ENCODE measurements around the gene GDF2. TPM values are rescaled to one million over a fixed set of nuclear protein-coding genes. Genes with fewer than 3 reads are reported as not detected.

GDF2 gene
- total and polyA plus RNA-seq, 5 donors from 2014 or later = not detected

DNA sequence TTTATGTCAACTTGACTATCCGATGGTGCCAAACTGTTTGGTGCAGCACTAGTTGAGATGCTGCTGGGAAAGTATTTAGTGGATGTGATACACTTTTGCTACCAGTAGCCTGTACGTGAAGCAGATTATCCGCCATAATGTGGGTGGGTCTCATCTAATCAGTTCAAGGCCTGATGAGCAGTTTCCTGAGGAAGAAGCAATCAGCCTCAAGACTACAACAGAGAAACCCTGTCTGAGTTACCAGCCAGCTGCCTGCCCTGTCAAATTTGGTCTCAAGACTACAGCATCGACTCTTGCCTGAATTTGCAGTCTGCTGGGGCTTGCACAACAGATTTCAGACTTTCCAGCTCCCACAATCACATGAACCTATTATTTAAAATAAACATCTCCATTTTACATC, 15.1 kb downstream of the GDF2 start:
- Histone ChIP-seq H3K4me3 (ENCODE audit: low read depth, low read length) (no peak overlapping the region), H3K4me1 (ENCODE audit: control insufficient read depth, insufficient read depth, low read length, poor library complexity, severe bottlenecking) (no peaks in the 10 kb centered on the region), H3K27ac (ENCODE audit: insufficient read depth, low read length, poor library complexity, severe bottlenecking) (no peak overlapping the region), H3K9me3 (ENCODE audit: control insufficient read depth in 2 of 2, low read length in 2 of 2) (no peaks in the 10 kb centered on the region), H3K36me3 (ENCODE audit: control insufficient read depth, insufficient read depth, low read length) (no peaks in the 10 kb centered on the region), H3K27me3 (ENCODE audit: control insufficient read depth, insufficient read depth, low read length) (no peaks in the 10 kb centered on the region)
- no peaks in the 10 kb centered on the region for H3K9me3 Mint-ChIP-seq
- H3K4me3 Mint-ChIP-seq = no peak overlapping the region
- H3K4me1 Mint-ChIP-seq = no peaks in the 10 kb centered on the region
- H3K27me3 Mint-ChIP-seq = peaks cover 5% of the 10 kb centered on the region
- ATAC-seq (ENCODE audit: low read depth in 2 of 2) = no peak
- DNase-seq = no peak
- H3K36me3 Mint-ChIP-seq = no peaks in the 10 kb centered on the region
- H3K27ac Mint-ChIP-seq = no peak overlapping the region

DNA sequence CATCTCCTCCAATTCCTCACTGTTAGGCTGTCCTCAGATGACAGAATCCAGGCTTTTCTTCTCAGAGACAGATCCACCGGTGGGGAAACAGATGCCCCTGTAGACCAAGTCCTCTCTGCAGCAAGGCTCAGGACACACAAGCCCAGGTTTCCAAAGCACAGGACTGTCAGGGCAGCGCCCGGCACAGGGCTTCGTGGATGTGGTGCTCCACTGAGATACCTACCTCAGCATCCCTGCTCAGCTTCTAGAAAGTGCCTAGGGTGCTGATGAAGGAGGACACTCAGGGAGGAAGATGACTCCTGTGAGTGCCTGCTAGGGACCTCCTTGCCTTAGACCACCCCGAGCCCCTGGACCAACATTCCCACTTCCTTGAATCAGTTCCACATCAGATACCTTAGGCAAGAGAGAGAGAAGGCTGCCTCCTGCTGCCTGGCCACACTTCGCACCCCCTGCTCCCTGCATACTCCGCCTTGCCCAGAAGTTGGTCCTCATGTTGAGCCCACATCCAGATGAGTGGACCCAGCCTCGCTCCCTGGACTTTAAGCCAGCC, 17.0 kb downstream of the GDF2 start:
- no peaks in the 10 kb centered on the region for H3K36me3 Mint-ChIP-seq
- H3K27ac Mint-ChIP-seq = no peak overlapping the region
- Histone ChIP-seq H3K4me1 (ENCODE audit: control insufficient read depth, insufficient read depth, low read length, poor library complexity, severe bottlenecking) (no peaks in the 10 kb centered on the region), H3K36me3 (ENCODE audit: control insufficient read depth, insufficient read depth, low read length) (no peaks in the 10 kb centered on the region), H3K27ac (ENCODE audit: insufficient read depth, low read length, poor library complexity, severe bottlenecking) (no peak overlapping the region), H3K9me3 (ENCODE audit: control insufficient read depth in 2 of 2, low read length in 2 of 2) (no peaks in the 10 kb centered on the region), H3K4me3 (ENCODE audit: low read depth, low read length) (no peak overlapping the region), H3K27me3 (ENCODE audit: control insufficient read depth, insufficient read depth, low read length) (no peaks in the 10 kb centered on the region)
- H3K4me1 Mint-ChIP-seq = no peaks in the 10 kb centered on the region
- H3K4me3 Mint-ChIP-seq = no peak overlapping the region
- DNase-seq (no peak), ATAC-seq (ENCODE audit: low read depth in 2 of 2) (no peak)
- H3K27me3 Mint-ChIP-seq = peaks cover 7% of the 10 kb centered on the region
- no peaks in the 10 kb centered on the region for H3K9me3 Mint-ChIP-seq

DNA sequence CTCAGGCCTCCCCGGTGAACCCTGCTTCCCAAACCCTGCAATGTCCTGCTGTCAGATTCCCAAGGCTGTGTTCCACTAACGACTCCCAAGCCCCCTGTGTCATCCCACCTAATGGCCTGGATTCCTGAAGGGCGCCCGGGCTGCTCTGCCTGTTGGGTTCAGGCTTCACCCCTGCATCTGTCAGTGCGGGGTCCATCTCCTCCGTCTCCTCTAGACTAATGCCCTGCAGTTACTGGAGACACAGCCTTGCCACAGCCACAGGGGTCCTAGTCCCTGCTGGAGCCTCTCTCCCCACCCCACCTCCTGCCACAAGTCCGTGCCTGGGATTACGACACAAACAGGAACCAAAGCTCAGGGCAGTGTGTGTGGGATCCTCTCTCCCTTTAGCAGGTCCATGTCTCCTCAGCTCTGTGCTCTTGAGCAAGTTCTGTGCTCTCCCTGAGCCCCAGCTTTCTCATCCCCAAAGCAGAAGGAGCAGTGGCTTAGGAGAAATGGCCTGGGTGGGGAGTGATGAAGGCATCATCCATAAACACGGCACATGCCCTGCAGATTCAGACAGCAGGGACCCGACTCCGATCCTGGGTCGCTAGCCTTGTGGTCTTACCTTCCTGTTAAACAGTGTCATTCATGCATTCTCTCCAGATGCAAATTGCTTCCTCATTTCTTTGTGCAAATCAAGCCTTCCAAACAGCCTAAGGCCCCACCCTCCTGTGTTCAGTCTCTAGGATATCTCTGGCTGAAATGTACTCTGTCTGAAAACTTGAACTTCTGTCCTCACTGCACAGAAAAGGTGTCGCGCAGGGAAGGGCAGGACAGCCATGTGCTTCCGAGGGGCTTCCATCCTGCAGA, 17.7 kb downstream of the GDF2 start:
- Histone ChIP-seq H3K4me1 (ENCODE audit: control insufficient read depth, insufficient read depth, low read length, poor library complexity, severe bottlenecking) (no peaks in the 10 kb centered on the region), H3K36me3 (ENCODE audit: control insufficient read depth, insufficient read depth, low read length) (no peaks in the 10 kb centered on the region), H3K9me3 (ENCODE audit: control insufficient read depth in 2 of 2, low read length in 2 of 2) (no peaks in the 10 kb centered on the region), H3K27me3 (ENCODE audit: control insufficient read depth, insufficient read depth, low read length) (no peaks in the 10 kb centered on the region), H3K27ac (ENCODE audit: insufficient read depth, low read length, poor library complexity, severe bottlenecking) (no peak overlapping the region), H3K4me3 (ENCODE audit: low read depth, low read length) (no peak overlapping the region)
- DNase-seq (no peak), ATAC-seq (ENCODE audit: low read depth in 2 of 2) (no peak)
- H3K27me3 Mint-ChIP-seq = peaks cover 7% of the 10 kb centered on the region
- no peaks in the 10 kb centered on the region for H3K4me1 Mint-ChIP-seq
- no peaks in the 10 kb centered on the region for H3K36me3 Mint-ChIP-seq
- H3K9me3 Mint-ChIP-seq = no peaks in the 10 kb centered on the region
- H3K4me3 Mint-ChIP-seq = no peak overlapping the region
- no peak overlapping the region for H3K27ac Mint-ChIP-seq

GRCh38 chr10:47340608-47341170, 18.4 kb downstream of the GDF2 start:
- no peaks in the 10 kb centered on the region for H3K4me1 ChIP-seq (ENCODE audit: control insufficient read depth, insufficient read depth, low read length, poor library complexity, severe bottlenecking)
- peak; percentile 28 to 51 (median 46) for DNase-seq
- Mint-ChIP-seq H3K4me1 (no peaks in the 10 kb centered on the region), H3K27me3 (peaks cover 7% of the 10 kb centered on the region), H3K36me3 (no peaks in the 10 kb centered on the region), H3K4me3 (no peak overlapping the region), H3K9me3 (no peaks in the 10 kb centered on the region), H3K27ac (no peak overlapping the region)
- no peak overlapping the region for H3K27ac ChIP-seq (ENCODE audit: insufficient read depth, low read length, poor library complexity, severe bottlenecking)
- H3K9me3 ChIP-seq (ENCODE audit: control insufficient read depth in 2 of 2, low read length in 2 of 2) = no peaks in the 10 kb centered on the region
- no peaks in the 10 kb centered on the region for H3K36me3 ChIP-seq (ENCODE audit: control insufficient read depth, insufficient read depth, low read length)
- H3K4me3 ChIP-seq (ENCODE audit: low read depth, low read length) = no peak overlapping the region
- no peaks in the 10 kb centered on the region for H3K27me3 ChIP-seq (ENCODE audit: control insufficient read depth, insufficient read depth, low read length)
- peak in 1 of 2 donors; percentile 56 for ATAC-seq (ENCODE audit: low read depth in 2 of 2)

DNA sequence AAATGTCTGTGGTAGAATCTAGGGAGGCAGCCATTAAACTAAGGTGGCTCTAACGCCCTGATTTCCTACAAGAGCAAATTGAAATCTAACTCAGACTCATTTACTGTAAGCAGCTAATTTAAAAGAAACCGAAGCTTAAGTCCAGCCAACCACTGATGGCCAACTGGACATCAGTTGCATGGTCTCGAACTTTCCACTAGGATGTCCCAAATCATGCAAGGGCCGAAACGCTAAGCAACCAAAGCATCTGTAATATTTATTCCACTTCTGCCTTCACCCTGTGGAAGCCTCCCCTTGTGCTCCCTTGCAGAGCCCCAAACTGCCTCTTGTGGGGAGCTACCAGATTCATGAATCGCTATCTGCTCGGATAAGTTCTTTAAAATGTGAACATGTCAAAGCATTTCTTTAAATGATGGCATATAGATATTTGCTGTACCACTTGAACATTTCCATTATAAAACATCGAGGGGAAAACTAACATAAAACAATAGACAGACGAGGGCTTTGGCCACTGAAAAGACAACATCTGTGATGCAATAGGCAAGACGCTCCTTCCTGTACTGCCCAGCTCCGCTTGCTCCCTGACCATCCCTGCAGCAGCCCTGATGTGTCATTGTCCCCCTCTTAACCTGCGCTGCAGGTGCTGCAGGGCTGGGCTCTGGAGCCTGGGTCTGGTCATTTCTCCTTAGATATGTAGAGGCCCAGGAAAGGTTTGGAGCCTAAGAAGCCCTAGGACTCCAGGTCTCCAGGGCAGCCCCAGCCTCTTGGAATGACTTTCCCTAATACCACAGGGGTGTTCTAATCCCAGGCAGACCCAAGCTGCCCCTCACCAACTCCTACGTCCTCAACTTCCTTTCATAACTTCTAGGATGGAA, 23.0 kb downstream of the GDF2 start:
- Mint-ChIP-seq H3K9me3 (no peaks in the 10 kb centered on the region), H3K36me3 (no peaks in the 10 kb centered on the region), H3K4me3 (no peak overlapping the region), H3K4me1 (no peaks in the 10 kb centered on the region), H3K27me3 (peaks cover 14% of the 10 kb centered on the region), H3K27ac (no peak overlapping the region)
- H3K9me3 ChIP-seq (ENCODE audit: control insufficient read depth in 2 of 2, low read length in 2 of 2) = no peaks in the 10 kb centered on the region
- DNase-seq (no peak), ATAC-seq (ENCODE audit: low read depth in 2 of 2) (no peak)
- H3K4me1 ChIP-seq (ENCODE audit: control insufficient read depth, insufficient read depth, low read length, poor library complexity, severe bottlenecking) = no peaks in the 10 kb centered on the region
- H3K36me3 ChIP-seq (ENCODE audit: control insufficient read depth, insufficient read depth, low read length) = no peaks in the 10 kb centered on the region
- no peaks in the 10 kb centered on the region for H3K27me3 ChIP-seq (ENCODE audit: control insufficient read depth, insufficient read depth, low read length)
- no peak overlapping the region for H3K4me3 ChIP-seq (ENCODE audit: low read depth, low read length)
- H3K27ac ChIP-seq (ENCODE audit: insufficient read depth, low read length, poor library complexity, severe bottlenecking) = no peak overlapping the region

- no peaks in the 10 kb centered on the region for H3K27me3 ChIP-seq (ENCODE audit: control insufficient read depth, insufficient read depth, low read length)
- H3K27ac ChIP-seq (ENCODE audit: insufficient read depth, low read length, poor library complexity, severe bottlenecking) = no peak overlapping the region
- Mint-ChIP-seq H3K4me3 (no peak overlapping the region), H3K9me3 (no peaks in the 10 kb centered on the region), H3K36me3 (no peaks in the 10 kb centered on the region), H3K27ac (no peak overlapping the region), H3K27me3 (peaks cover 10% of the 10 kb centered on the region), H3K4me1 (no peaks in the 10 kb centered on the region)
- no peaks in the 10 kb centered on the region for H3K4me1 ChIP-seq (ENCODE audit: control insufficient read depth, insufficient read depth, low read length, poor library complexity, severe bottlenecking)
- H3K4me3 ChIP-seq (ENCODE audit: low read depth, low read length) = no peak overlapping the region
- H3K36me3 ChIP-seq (ENCODE audit: control insufficient read depth, insufficient read depth, low read length) = no peaks in the 10 kb centered on the region
- no peak for ATAC-seq (ENCODE audit: low read depth in 2 of 2)
- H3K9me3 ChIP-seq (ENCODE audit: control insufficient read depth in 2 of 2, low read length in 2 of 2) = no peaks in the 10 kb centered on the region
- DNase-seq = no peak
These were observed 24.5 kb downstream of the GDF2 start for GRCh38 chr10:47346581-47347302.

DNA sequence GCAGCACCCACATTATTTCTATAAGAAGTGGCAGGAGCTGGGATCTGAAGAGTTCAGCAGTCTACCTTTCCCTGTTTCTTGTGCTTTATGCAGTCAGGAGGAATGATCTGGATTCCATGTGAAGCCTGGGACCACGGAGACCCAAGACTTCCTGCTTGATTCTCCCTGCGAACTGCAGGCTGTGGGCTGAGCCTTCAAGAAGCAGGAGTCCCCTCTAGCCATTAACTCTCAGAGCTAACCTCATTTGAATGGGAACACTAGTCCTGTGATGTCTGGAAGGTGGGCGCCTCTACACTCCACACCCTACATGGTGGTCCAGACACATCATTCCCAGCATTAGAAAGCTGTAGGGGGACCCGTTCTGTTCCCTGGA, 25.0 kb downstream of the GDF2 start:
- no peak overlapping the region for H3K4me3 Mint-ChIP-seq
- no peak overlapping the region for H3K4me3 ChIP-seq (ENCODE audit: low read depth, low read length)
- no peaks in the 10 kb centered on the region for H3K4me1 Mint-ChIP-seq
- H3K36me3 ChIP-seq (ENCODE audit: control insufficient read depth, insufficient read depth, low read length) = no peaks in the 10 kb centered on the region
- no peak overlapping the region for H3K27ac Mint-ChIP-seq
- ATAC-seq (ENCODE audit: low read depth in 2 of 2) = no peak
- no peaks in the 10 kb centered on the region for H3K9me3 ChIP-seq (ENCODE audit: control insufficient read depth in 2 of 2, low read length in 2 of 2)
- H3K9me3 Mint-ChIP-seq = no peaks in the 10 kb centered on the region
- H3K27ac ChIP-seq (ENCODE audit: insufficient read depth, low read length, poor library complexity, severe bottlenecking) = no peak overlapping the region
- DNase-seq = no peak
- no peaks in the 10 kb centered on the region for H3K36me3 Mint-ChIP-seq
- H3K4me1 ChIP-seq (ENCODE audit: control insufficient read depth, insufficient read depth, low read length, poor library complexity, severe bottlenecking) = no peaks in the 10 kb centered on the region
- no peaks in the 10 kb centered on the region for H3K27me3 ChIP-seq (ENCODE audit: control insufficient read depth, insufficient read depth, low read length)
- H3K27me3 Mint-ChIP-seq = peaks cover 9% of the 10 kb centered on the region
